T follicular helper cell (primary cell): ENCODE results near the gene RSAD2.
"Not testable (repeated sequence)": the region's sequence is repeated elsewhere in the genome, so short reads cannot be mapped to it uniquely, and the experiment has no call there.

ENCODE experiments used
- DNase-seq: peaks from one replicate; pipeline ENCODE4 v3.0.0-alpha.2; 2020; ENCODE audit warnings: low read depth

RSAD2 gene

DNA sequence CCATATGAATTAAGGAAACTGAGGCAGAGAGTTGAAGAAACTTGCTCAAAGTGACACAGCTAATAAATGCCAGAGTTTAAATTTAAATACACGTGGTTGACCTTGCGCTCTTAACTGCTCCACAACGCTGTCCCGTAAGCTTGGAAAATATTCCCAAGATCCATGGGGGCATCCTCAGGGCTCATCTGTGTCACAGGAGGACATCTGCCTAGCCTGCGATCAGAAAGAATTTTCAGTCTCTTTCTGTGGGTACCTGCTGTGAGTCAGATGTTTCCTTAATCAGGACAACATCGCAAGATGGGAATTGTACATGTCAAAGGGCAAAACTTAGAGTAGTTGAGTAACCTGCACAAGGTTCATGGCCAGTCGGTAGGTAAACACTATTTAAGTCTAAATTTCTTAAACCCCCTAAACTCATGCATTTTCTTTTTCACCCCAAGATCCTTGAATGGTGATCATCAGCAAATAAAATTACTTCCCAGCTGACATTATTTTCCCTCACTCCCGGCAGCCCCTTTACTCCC, 13.3 kb upstream of the RSAD2 start:
- no peak for DNase-seq

DNA sequence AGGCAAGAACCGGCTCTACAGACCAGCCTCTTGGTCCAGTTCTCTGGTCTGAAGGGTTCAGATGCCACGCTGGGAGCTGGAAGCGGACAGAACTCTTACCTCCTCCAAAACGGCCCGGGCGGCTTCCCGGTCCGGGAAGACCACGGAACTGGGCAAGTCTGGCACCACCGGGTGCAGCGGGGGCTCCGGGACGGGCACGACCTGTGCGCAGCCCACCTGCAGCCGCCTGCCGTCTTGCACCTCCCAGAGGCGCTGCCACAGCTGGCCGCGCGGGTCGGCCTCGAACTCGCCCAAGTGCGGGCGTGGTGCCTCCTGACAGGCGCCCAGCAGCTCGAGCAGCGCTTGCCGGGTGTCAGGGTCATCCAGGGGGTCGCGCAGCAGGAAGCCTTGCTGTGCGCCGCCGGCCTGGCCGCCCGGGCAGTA, 12.6 kb upstream of the RSAD2 start:
- no peak for DNase-seq

DNA sequence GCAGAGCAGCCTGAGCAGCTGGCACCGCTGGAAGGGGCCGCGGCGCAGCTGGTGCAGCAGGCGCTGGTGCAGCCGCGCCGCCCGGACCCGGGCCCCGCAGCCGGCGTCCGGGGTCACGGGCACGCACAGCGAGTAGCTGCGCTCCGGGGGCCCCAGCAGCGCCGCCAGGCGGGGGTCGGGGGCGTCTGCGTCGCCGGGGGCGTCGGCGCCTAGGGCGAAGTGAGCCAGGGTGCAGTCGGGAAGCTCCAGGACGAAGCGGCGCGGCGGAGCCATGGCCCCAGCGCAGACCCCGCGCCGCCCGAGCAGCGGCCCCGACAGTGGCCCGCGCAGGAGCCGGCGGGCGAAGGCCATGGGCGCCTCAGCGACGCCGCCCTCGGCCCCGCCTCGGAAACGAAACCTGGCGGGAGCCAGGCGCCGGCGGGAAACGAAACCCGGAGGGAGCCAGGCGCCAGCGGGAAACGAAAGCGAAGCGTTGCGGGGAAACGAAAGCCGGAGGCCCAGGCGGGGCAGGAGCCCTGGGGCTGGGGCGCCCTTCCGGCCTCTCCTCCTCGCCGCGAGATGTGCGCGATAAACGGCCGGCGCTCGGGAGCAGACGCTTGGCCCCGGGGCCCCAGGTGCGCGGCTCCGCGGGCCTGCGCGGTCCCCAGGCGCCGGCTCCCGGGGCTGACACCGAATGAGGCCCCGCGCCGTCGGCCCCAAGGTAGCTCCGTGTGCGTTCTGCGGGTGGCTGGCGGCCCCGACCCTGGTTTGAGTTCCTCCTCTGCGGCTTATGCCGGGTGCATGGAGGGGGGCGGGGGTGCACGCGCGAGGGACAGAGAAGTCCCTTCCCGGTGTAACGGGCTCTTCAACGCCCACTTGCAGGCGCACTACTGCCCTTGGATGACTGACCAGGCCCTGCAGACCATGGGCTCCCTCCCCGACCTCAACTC, 12.0 kb upstream of the RSAD2 start, which contains the start of gene CMPK2:
CMPK2 (minus strand) TSS at position 562 of the 929 bp plus-strand sequence; CDS start at position 351, 211 bp downstream.
- peak; percentile 68 for DNase-seq

DNA sequence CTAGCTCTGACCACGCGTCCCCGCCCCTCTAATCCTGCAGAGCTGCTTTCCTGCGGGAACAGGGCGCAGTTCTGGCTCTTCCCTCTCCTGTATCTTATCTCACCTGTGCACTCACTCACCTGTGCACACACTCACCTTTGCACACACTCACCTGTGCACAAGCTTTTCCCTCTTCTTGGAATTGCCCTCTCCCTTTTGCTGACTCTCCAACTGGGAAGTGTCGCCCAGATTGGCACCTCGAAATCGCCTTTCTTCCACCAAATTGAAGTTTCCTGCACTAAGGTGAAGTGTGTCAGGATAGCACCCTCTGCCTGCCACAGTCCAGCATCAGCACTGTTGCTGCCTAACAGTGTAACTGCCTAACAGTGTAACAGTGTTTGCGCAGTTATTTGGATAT, 11.3 kb upstream of the RSAD2 start:
- DNase-seq, result peak; percentile 18

DNA sequence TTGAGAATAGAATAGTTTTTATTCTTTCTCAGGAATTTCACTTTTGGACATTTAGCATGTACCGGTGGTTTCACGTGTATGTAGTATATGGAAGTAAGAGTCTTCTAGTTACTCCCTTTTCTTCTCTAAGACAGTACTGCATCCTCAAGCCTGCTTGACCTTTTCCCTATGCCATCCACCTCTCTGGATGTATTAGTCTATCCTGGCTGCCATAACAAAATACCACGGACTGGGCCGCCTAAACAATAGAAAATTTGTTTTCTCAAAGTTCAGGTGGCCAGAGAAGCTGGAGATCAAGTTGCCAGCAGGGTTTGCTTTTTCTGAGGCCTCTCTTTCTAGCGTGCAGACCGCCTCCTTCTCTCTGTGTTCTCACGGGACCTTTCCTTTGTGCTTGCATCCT, 10.6 kb upstream of the RSAD2 start:
- no peak for DNase-seq

DNA sequence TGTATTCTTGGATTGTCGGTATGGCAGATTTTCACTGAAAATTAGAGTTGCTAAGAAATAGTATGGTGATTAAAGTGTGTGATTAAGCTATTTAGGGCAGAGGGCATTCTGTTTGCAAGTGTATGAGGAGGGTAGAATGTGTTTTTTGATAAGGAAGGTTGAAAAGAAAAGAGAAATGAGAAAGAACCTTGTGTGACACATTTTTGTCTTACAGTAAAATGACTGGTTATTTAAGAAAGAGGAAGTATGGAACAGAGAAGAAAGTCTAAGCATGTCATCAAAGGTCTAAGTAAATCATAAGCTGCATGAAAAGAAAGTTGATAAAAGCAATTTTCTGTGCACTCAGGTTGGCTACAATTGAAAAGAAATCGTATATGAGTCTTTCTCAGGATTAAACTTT, 5.2 kb upstream of the RSAD2 start:
- DNase-seq, result no peak

DNA sequence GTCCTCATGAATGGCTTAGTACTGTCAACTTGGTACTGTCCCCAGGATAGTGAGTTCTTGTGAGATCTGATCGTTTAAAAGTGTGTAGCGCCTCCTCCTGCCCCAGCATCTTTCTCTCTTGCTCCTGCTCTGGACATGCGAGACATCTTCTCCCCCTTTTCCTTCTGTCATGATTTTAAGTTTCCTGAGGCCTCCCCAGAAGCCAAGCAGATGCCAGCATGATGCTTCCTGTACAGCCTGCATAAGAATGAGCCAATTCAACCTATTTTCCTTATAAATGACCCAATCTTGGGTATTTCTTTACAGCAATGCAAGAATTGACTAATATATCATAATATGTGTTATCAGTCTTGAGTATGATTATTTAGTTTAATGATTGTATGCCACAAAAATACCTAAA, 3.5 kb upstream of the RSAD2 start:
- no peak for DNase-seq

DNA sequence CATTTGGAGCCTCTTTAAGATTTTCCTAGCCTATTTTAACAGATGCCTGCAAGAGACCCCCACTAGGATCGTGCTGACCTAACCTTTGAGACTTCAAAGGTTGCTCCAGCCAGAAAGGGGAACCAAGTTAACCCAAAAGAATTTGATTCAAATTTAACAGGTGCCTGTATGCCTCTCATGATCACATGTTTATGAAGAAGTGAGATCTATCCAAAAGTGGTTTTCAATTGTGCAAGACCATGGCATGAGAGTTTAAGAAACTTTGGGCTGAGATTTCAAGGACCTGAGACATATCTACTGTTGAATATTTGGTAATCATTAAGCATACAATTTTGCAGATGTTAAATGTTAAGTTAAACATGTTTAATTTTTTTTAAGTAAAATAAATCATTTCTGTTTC, 1.3 kb upstream of the RSAD2 start:
- DNase-seq, result no peak

DNA sequence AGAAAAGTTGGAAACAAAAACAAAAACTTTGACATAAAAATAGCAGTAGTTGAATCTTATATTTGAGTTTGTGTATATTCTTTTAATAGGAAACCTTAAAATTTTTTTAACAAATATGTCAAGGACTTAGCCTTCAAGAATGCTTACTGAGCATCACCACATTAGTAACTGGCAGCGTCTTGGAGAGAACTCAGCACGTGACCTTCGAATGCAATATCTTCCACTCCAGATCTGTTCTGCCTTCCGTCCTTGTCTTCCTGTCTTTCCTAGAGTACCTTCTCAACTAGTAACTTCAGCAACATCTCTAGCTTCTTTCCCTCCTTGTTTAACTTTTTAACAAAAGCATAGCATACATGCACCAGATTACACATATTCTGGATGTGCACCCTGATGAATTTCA, 972 bp downstream of the RSAD2 start:
- no peak for DNase-seq

DNA sequence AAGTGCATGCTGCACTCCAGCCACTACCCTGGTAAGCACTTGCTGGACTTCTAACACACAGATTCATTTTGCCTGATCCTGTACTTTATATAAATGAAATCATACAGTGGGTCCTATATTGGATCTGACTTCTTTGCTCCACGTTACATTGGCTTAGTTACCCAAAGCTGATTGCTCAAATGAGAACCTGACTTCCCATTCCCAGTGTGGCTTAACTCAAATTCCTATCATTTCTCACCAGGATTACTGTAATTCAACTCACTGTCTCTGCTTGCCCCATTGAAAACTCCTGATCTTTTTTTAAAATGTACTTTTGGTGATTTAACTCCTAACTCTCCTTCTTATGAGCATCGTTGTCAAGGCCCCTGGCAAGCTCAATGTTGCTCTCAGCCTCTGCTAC, 1.4 kb downstream of the RSAD2 start:
- no peak for DNase-seq

DNA sequence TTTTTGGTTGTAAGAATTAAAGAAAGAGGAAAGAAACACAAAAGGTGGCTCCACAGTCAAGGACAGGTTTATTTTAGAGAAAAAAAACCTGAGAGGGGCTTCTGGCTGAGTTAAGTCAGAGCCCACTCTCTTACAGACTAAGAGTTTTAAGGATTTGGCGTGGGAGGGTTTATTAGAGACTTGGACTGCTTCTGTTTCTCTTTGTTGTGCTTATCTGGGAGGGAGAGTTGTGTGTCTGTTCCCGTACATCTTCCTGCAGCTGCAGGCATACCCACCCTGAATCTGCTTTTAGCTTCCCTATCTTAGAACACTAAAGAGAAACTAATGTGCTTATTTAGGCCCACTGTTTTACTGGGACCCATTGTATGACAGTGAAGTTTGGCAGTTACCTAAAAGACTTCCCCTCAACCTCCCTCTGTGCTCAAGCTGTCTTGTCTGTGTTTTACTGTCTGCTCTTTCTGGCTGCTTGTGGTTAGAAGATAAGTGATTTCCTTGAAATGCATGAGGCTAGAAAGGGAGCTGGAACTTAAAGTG, 2.7 kb downstream of the RSAD2 start:
- no peak for DNase-seq

DNA sequence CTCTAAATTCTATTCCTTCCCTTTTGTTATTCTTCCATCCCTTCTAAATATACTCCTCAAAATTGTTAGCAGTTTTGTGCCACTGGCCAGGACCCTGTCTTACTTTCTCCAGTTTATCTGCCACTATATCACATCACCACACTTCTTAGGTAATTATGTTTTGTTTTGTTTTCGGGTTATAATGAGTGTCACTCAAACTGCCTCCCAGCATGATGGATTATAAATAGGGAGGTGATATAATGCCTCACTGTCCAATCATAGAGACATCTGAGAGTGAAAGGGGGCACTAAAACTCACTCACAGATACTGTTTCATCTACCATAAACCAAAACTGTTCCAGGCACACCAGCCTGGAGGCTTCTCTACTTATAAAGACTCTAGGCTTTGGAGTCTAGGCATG, 3.5 kb downstream of the RSAD2 start:
- DNase-seq, result no peak

DNA sequence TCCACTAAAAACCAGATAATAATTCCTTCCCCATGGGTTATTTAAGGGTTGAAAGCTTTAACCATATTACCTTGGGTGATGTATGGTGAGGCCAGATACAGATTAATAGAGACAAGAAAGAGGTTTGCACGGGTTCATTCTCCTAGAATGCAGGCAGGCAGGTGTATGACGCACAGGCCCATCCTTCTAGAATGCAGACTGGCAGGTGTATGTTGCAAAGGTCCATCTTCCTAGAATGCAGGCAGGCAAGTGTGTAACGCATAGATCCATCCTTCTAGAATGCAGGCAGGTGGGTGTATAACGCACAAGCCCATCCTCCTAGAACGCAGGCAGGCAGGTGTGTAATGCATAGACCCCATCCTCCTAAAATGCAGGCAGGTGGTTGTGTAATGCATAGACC, 3.9 kb downstream of the RSAD2 start:
- no peak for DNase-seq

DNA sequence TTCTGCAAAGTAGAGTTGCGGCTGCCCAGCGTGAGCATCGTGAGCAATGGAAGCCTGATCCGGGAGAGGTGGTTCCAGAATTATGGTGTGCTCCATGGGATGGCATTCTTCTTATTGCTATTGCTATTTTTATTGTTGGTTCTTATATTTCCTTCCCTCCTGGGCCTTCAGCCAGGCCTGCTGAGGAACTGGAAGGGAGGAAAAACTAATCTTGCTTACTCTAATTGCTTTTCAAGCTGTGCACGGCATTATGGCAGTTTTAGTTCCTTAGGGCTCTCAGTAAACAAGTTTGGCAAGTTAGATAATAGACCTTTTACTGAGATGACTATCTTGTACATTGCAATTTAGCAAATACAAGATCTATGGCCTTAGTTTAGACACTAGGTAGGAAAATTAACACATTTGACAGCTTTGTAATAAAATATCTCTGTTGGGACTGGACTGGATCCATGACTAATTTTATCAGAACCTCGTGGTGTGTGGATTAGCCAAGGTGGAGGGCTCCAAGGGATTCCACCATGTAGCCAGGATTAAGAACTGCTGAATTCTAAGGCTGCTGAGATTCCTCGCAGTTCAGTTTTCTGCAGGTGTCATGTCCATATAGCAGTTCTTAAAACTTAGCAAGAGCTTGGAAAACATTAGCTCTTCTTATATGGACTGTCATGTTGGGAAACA, 6.0 kb downstream of the RSAD2 start:
- DNase-seq, result no peak

DNA sequence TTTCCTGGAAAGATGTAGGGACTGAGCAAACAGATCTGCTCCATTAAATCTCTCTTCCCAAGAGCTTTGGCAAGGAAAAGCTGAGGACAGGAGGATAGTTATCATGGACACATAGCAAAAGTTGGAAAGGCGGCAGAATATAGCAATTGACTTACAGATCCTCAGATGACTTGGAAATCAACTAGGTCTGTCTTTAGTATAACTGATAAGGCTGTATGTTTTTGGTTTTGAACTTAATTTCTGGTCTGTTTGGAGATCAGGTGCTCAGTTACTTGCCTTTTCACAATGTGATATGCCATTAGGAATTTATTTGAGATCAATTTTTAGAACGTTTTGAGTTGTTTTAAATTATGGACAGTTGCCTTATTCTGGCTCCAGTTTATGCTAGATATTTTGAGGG, 8.0 kb downstream of the RSAD2 start:
- no peak for DNase-seq

DNA sequence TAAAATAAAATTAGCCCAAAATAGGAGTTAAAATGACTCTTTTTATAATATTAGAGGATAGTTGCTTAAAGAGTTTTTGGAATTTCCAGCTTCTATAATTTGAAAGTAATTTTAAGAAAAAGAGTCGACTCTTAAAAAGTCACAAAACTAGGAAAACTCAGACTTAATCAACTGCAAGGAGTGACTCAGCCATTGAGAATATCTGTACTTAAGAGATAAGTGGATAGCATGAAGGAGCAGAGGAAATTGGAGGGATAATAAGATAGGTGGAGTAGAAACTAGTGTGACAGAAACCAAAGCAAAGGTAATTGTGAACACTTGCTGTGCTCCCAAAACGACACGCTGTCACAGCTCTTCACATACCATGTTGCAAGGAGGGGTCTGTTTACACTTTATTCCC, 8.4 kb downstream of the RSAD2 start:
- no peak for DNase-seq

DNA sequence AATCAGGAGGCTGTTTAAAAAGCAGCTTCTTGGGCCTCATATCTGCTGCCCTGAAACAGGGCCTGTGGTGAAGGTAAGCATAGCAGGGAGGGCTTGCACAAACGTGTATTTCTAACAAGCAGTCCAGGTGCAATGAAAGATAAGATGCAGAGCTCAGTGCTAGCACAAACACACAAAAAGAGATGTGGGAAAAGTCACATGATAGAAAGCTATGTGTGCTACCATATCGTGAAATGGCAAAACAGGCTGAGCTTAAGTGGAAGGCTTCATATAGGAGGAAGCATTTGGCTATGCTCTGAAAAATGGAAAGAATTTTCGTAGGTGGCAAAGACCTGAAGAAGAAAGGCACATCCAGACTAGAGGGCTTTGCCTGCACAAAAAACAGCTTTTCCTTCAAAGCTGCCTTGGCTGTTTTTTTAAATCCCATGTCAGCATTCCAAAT, 10.2 kb downstream of the RSAD2 start:
- no peak for DNase-seq

DNA sequence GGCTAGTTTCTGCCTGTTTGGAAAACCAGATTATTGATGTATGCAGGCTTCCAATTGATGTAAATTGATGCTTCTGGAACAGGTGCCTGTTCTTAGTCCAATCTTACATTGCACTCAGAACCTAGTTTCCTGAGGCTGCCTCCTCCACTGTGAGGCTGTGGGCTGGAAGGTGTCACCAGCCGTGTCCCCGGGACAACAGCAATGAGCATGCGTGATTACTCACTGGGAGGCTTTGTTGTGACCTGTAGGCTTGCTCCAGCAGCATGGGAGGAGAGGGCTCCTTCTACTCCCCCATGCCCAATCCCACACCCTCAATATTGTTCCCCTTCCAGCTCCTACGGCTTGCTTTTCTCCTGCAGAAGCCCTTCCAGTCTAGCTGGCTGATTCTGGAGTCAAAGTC, 11.1 kb downstream of the RSAD2 start:
- no peak for DNase-seq

DNA sequence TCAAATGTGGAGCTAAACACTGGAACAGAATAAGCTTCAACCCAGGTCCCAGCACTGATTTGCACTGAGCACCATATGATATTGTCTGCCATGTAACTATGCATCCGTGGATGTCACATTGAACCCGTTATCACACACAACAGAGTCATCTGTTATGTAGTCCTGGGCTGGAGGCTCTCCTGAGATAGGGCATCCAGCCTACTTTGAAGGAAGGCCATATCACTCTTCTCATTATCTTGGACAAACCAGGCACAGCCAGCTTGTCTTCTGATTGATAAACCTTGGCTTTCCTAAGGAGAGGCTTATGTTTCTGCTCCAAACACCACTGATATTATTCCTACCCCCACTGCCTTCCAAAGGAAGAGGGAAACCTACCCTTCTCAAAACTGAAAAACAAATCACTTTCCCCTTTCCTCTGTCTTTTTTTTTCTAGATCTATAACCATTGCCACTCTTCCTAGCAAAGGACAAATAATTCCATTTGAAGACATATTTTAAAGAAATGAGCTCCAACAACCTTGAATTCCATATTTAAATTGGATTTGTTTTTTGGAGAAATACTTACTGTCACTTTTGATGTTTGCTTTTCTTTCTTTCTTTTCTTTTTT, 16.4 kb downstream of the RSAD2 start:
- DNase-seq, result no peak

DNA sequence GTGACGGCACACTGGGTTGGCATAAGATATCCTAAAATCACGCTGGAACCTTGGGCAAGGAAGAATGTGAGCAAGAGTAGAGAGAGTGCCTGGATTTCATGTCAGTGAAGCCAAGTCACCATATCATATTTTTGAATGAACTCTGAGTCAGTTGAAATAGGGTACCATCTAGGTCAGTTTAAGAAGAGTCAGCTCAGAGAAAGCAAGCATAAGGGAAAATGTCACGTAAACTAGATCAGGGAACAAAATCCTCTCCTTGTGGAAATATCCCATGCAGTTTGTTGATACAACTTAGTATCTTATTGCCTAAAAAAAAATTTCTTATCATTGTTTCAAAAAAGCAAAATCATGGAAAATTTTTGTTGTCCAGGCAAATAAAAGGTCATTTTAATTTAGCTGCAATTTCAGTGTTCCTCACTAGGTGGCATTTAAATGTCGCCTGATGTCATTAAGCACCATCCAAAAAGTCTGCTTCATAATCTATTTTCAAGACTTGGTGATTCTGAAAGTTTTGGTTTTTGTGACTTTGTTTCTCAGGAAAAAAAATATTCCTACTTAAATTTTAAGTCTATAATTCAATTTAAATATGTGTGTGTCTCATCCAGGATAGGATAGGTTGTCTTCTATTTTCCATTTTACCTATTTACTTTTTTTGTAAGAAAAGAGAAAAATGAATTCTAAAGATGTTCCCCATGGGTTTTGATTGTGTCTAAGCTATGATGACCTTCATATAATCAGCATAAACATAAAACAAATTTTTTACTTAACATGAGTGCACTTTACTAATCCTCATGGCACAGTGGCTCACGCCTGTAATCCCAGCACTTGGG, 19.6 kb downstream of the RSAD2 start:
- DNase-seq, result no peak

DNA sequence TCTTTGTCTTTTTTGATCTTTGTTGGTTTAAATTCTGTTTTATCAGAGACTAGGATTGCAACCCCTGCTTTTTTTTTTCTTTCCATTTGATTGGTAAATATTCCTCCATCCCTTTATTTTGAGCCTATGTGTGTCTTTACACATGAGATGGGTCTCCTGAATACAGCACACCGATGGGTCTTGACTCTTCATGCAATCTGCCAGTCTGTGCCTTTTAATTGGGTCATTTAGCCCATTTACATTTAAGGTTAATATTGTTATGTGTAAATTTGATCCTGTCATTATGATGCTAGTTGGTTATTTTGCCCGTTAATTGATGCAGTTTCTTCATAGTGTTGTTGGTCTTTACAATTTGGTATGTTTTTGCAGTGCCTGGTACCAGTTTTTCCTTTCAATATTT, 25.0 kb downstream of the RSAD2 start:
- not testable (repeated sequence) for DNase-seq
